Measurements from ENCODE around the gene LENEP. TPM values are rescaled to one million over a fixed set of nuclear protein-coding genes. Genes with fewer than 3 reads are reported as not detected.

Gene LENEP
- total RNA-seq, 1 experiment from 2014 or later = 1.3 TPM

GRCh38 chr1:154998201-154998780 lies 4.9 kb downstream of the LENEP start:
- Histone ChIP-seq H3K4me2 (no peak overlapping the region), H3F3A (ENCODE audit: insufficient read depth, low read depth) (peaks cover 40% of the 10 kb centered on the region), H3K9me2 (ENCODE audit: insufficient read depth) (no peaks in the 10 kb centered on the region), H3K27me3 (ENCODE audit: insufficient read depth, low read depth) (no peaks in the 10 kb centered on the region), H4K20me1 (ENCODE audit: insufficient read depth) (no peaks in the 10 kb centered on the region), H3K4me3 (no peak overlapping the region), H2AFZ (no peak overlapping the region), H3K9me3 (ENCODE audit: insufficient read depth, low read depth) (no peaks in the 10 kb centered on the region), H3K79me2 (ENCODE audit: low read depth) (peaks cover 14% of the 10 kb centered on the region), H3K36me3 (ENCODE audit: low read depth) (no peaks in the 10 kb centered on the region), H3K4me1 (replicated peaks; ENCODE audit: insufficient read depth) (peaks cover 25% of the 10 kb centered on the region), H3K27ac (no peak overlapping the region)
- intact Hi-C loops (cut with micrococcal nuclease; ENCODE audit: unreplicated experiment) = no loop called here
- TF ChIP-seq, protein P1, sequence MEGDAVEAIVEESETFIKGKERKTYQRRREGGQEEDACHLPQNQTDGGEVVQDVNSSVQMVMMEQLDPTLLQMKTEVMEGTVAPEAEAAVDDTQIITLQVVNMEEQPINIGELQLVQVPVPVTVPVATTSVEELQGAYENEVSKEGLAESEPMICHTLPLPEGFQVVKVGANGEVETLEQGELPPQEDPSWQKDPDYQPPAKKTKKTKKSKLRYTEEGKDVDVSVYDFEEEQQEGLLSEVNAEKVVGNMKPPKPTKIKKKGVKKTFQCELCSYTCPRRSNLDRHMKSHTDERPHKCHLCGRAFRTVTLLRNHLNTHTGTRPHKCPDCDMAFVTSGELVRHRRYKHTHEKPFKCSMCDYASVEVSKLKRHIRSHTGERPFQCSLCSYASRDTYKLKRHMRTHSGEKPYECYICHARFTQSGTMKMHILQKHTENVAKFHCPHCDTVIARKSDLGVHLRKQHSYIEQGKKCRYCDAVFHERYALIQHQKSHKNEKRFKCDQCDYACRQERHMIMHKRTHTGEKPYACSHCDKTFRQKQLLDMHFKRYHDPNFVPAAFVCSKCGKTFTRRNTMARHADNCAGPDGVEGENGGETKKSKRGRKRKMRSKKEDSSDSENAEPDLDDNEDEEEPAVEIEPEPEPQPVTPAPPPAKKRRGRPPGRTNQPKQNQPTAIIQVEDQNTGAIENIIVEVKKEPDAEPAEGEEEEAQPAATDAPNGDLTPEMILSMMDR (conservative IDR thresholded peaks at IDR 0.05) = no peak
- no peak for TF ChIP-seq EZH2 (IDR thresholded peaks at IDR 0.05; ENCODE audit: low read depth)
- DNase-seq = no peak
- no TSS peak for BruUV-seq (replicated peaks)
- POLR2A ChIA-PET (ENCODE audit: unreplicated experiment) = no interaction called here
- CTCF ChIA-PET = no interaction called here

- peaks cover 21% of the 10 kb centered on the region for H3K79me2 ChIP-seq (ENCODE audit: low read depth)
- H3K4me1 ChIP-seq (replicated peaks; ENCODE audit: insufficient read depth) = peaks cover 25% of the 10 kb centered on the region
- no peaks in the 10 kb centered on the region for H3K36me3 ChIP-seq (ENCODE audit: low read depth)
- H3K27me3 ChIP-seq (ENCODE audit: insufficient read depth, low read depth) = no peaks in the 10 kb centered on the region
- no peaks in the 10 kb centered on the region for H4K20me1 ChIP-seq (ENCODE audit: insufficient read depth)
- ChIA-PET CTCF (interaction anchor here (0.7 kb wide), 1 partner anchor 26 kb away, joined by 4 read pairs; no protein-coding TSS in a partner anchor), POLR2A (ENCODE audit: unreplicated experiment) (no interaction called here)
- no peak overlapping the region for H3K27ac ChIP-seq
- TF ChIP-seq EZH2 (IDR thresholded peaks at IDR 0.05; ENCODE audit: low read depth) = no peak
- TF ChIP-seq, protein P1 (conservative IDR thresholded peaks at IDR 0.05) = peak; percentile 39; the same call in 1 of the 2 replicates
- no peak overlapping the region for H3K4me2 ChIP-seq
- no peaks in the 10 kb centered on the region for H3K9me2 ChIP-seq (ENCODE audit: insufficient read depth)
- intact Hi-C loops (cut with micrococcal nuclease; ENCODE audit: unreplicated experiment) = no loop called here
- H3K9me3 ChIP-seq (ENCODE audit: insufficient read depth, low read depth) = no peaks in the 10 kb centered on the region
- BruUV-seq (replicated peaks) = no TSS peak
- H3K4me3 ChIP-seq = no peak overlapping the region
- DNase-seq = no peak
- H3F3A ChIP-seq (ENCODE audit: insufficient read depth, low read depth) = peaks cover 34% of the 10 kb centered on the region
- H2AFZ ChIP-seq = no peak overlapping the region
These were observed 5.6 kb downstream of the LENEP start for GRCh38 chr1:154998818-154999570.

DNA sequence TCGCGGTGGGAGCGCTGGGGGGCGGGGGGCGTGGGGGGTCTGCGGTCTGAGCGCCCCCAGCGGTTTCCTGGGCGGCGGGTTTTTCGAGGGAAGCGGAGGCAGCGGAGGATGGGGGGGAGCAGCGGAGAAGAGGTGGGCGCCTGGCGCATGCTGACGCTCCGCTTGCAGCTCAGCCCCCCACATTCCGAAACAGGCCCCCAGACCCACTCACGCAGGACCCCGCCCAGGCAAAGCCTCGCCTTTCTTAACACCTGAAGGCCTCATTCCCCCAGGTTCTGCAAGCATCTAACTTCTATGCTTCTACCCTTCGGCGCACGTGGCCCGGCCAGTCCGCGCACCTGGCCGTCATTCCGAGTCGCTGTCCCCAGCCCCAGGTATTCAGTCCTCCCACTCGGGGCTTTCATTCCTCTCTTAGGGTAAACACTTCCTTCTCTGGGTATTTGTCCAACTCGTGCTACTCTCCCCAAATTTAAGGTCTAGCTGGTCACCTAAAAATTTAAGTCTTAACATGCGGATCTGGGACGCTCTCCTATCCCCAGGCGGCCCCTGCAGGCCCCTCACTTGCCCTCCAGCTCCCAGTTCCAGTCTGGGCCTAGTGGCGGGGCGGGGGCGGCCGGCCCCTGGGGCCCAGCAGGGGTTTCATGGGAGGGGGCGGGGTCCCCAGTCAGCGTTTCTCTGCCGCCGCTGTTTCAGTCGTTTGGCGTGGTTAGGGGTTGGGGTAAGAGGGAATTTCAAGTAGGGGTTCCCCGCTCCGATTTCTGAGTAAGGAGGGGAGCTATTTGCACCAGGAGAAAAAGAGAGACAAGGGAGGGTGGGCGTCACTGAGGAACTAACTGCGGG lies 6.4 kb downstream of the LENEP start:
- H3K9me3 ChIP-seq (ENCODE audit: insufficient read depth, low read depth) = no peaks in the 10 kb centered on the region
- H3K4me1 ChIP-seq (replicated peaks; ENCODE audit: insufficient read depth) = peaks cover 28% of the 10 kb centered on the region
- H3K9me2 ChIP-seq (ENCODE audit: insufficient read depth) = no peaks in the 10 kb centered on the region
- H3F3A ChIP-seq (ENCODE audit: insufficient read depth, low read depth) = peaks cover 32% of the 10 kb centered on the region; the same call in 1 of the 2 replicates
- H3K36me3 ChIP-seq (ENCODE audit: low read depth) = no peaks in the 10 kb centered on the region
- H3K27me3 ChIP-seq (ENCODE audit: insufficient read depth, low read depth) = no peaks in the 10 kb centered on the region
- no peak overlapping the region for H2AFZ ChIP-seq
- H3K27ac ChIP-seq = peak overlapping the region; percentile 55
- H4K20me1 ChIP-seq (ENCODE audit: insufficient read depth) = no peaks in the 10 kb centered on the region
- no peak for DNase-seq
- peaks cover 29% of the 10 kb centered on the region for H3K79me2 ChIP-seq (ENCODE audit: low read depth)
- peak overlapping the region; percentile 80 for H3K4me3 ChIP-seq
- ChIA-PET CTCF (interaction anchor here (0.7 kb wide), 2 partner anchors 25 to 270 kb away, joined by 4 read pairs; no protein-coding TSS in a partner anchor), POLR2A (ENCODE audit: unreplicated experiment) (no interaction called here)
- peak overlapping the region; percentile 90 for H3K4me2 ChIP-seq
- intact Hi-C loops (cut with micrococcal nuclease; ENCODE audit: unreplicated experiment) = loop anchor here (2.0 to 5.0 kb wide), 2 partner anchors 37 to 63 kb away; partner anchors contain the start of genes PMVK and PYGO2
- TF ChIP-seq, protein P1 (conservative IDR thresholded peaks at IDR 0.05) = no peak
- no peak for TF ChIP-seq EZH2 (IDR thresholded peaks at IDR 0.05; ENCODE audit: low read depth)
- no TSS peak for BruUV-seq (replicated peaks)
